GM21619 (cell line): ENCODE measurements around the gene TENM4.
"Not testable (repeated sequence)": the region's sequence is repeated elsewhere in the genome, so short reads cannot be mapped to it uniquely, and the experiment has no call there.

Experiments used
- ATAC-seq: cut with Tn5 transposase; IDR thresholded peaks from one replicate; pipeline ENCODE4 v1.9.1; 2021; ENCODE audit not compliant: unreplicated experiment

TENM4 gene

GRCh38 chr11:79255965-79256364 lies 184.9 kb downstream of the TENM4 start:
- ATAC-seq = no peak

GRCh38 chr11:79253280-79253679 lies 187.6 kb downstream of the TENM4 start:
- ATAC-seq = no peak

GRCh38 chr11:79249295-79249993 lies 191.4 kb downstream of the TENM4 start:
- ATAC-seq = no peak

- no peak for ATAC-seq
Measured at GRCh38 chr11:79244798-79245197, 196.0 kb downstream of the TENM4 start.

GRCh38 chr11:79244241-79244772 lies 196.5 kb downstream of the TENM4 start:
- ATAC-seq = no peak

- no peak for ATAC-seq
Measured at GRCh38 chr11:79243422-79244210, 197.2 kb downstream of the TENM4 start.

- no peak for ATAC-seq
Measured at GRCh38 chr11:79242616-79243015, 198.2 kb downstream of the TENM4 start.

- no peak for ATAC-seq
Measured at GRCh38 chr11:79241852-79242241, 199.0 kb downstream of the TENM4 start.

- no peak for ATAC-seq
Measured at GRCh38 chr11:79241205-79241851, 199.5 kb downstream of the TENM4 start.

GRCh38 chr11:79237703-79238102 lies 203.1 kb downstream of the TENM4 start:
- no peak for ATAC-seq

GRCh38 chr11:79237091-79237490 lies 203.7 kb downstream of the TENM4 start:
- ATAC-seq = no peak

- no peak for ATAC-seq
Measured at GRCh38 chr11:79236541-79236971, 204.3 kb downstream of the TENM4 start.

GRCh38 chr11:79235696-79236095 lies 205.1 kb downstream of the TENM4 start:
- no peak for ATAC-seq

GRCh38 chr11:79232346-79232745 lies 208.5 kb downstream of the TENM4 start:
- no peak for ATAC-seq

- no peak for ATAC-seq
Measured at GRCh38 chr11:79229047-79229446, 211.8 kb downstream of the TENM4 start.

- ATAC-seq = no peak
Measured at GRCh38 chr11:79227767-79228755, 212.8 kb downstream of the TENM4 start.

GRCh38 chr11:79227308-79227707 lies 213.5 kb downstream of the TENM4 start:
- no peak for ATAC-seq

- no peak for ATAC-seq
Measured at GRCh38 chr11:79226126-79226525, 214.7 kb downstream of the TENM4 start.

GRCh38 chr11:79222163-79222562 lies 218.7 kb downstream of the TENM4 start:
- ATAC-seq = not testable (repeated sequence)

- no peak for ATAC-seq
Measured at GRCh38 chr11:79221444-79222130, 219.2 kb downstream of the TENM4 start.
